Liver (tissue), 3 donors: Measurements from ENCODE around the gene DIAPH2.

Source experiments
- ATF3 ChIP-seq: IDR thresholded peaks from 2 replicates; pipeline ENCODE4 v1.6.1; 2016; ENCODE audit warnings: antibody characterized with exemption
- CTCF ChIP-seq: fragments of 150-350 bp; IDR thresholded peaks from 2 replicates; pipeline ENCODE4 v1.5.1; 2017; ENCODE audit warnings: improper control_type of control experiment, low read depth, low read length; ENCODE audit not compliant: missing input control
- FOXA1 ChIP-seq: IDR thresholded peaks from 2 replicates; pipeline ENCODE4 v1.6.1; 2016; ENCODE audit warnings: antibody characterized with exemption
- GABPA ChIP-seq, 2 donors: IDR thresholded peaks in 1 of 2; conservative IDR thresholded peaks in 1 of 2; 2 replicates each; pipeline ENCODE4 v1.6.1; 2016; ENCODE audit warnings: antibody characterized with exemption in 2 of 2, mild to moderate bottlenecking in 1 of 2, moderate library complexity in 1 of 2
- HNF4A ChIP-seq, 2 donors: conservative IDR thresholded peaks; 2 replicates each; pipeline ENCODE4 v1.6.1; 2016; ENCODE audit warnings: antibody characterized with exemption in 2 of 2, mild to moderate bottlenecking in 2 of 2
- HNF4G ChIP-seq: IDR thresholded peaks from 2 replicates; pipeline ENCODE4 v1.6.1; 2016; ENCODE audit warnings: antibody characterized with exemption
- JUND ChIP-seq, 2 donors: IDR thresholded peaks; 2 replicates each; pipeline ENCODE4 v1.6.1; 2016; ENCODE audit warnings: antibody characterized with exemption in 2 of 2
- MAX ChIP-seq: IDR thresholded peaks from 2 replicates; pipeline ENCODE4 v1.6.1; 2016; ENCODE audit warnings: antibody characterized with exemption
- NR2F2 ChIP-seq: IDR thresholded peaks from 2 replicates; pipeline ENCODE4 v1.6.1; 2016; ENCODE audit warnings: antibody characterized with exemption
- SP1 ChIP-seq: IDR thresholded peaks from 2 replicates; pipeline ENCODE4 v1.6.1; 2018; ENCODE audit warnings: antibody characterized with exemption, mild to moderate bottlenecking
- TAF1 ChIP-seq: conservative IDR thresholded peaks from 2 replicates; pipeline ENCODE4 v1.6.1; 2016; ENCODE audit warnings: antibody characterized with exemption, mild to moderate bottlenecking
- donor health status: healthy.
- donor health status: healthy.

GRCh38 chrX:96687776-96688175 is 3.1 kb downstream of the DIAPH2 start:
- TF ChIP-seq MAX (no peak), CTCF (no peak), NR2F2 (no peak), TAF1 (no peak), HNF4G (no peak), GABPA (IDR thresholded peaks at IDR 0.05 in 1 of 2, conservative IDR thresholded peaks at IDR 0.05 in 1 of 2) (no peak), SP1 (no peak), HNF4A (conservative IDR thresholded peaks at IDR 0.05) (no peak), ATF3 (no peak), JUND (IDR thresholded peaks at IDR 0.05) (no peak), FOXA1 (no peak)
